K562 (cell line): ENCODE data around the gene CHMP1A. TPM values are rescaled to one million over a fixed set of nuclear protein-coding genes. Genes with fewer than 3 reads are reported as not detected.

Experiments used
- CCNT2 ChIP-seq: IDR thresholded peaks from 2 replicates; pipeline ENCODE4 v1.6.1; 2011; ENCODE audit warnings: borderline replicate concordance, low read depth, mild to moderate bottlenecking, moderate library complexity, mixed read lengths, low read length; ENCODE audit not compliant: insufficient read length; ENCODE audit errors: extremely low read depth
- CSDE1 ChIP-seq, 2 experiments: fragments of 450-650 bp; IDR thresholded peaks; 2 replicates each; pipeline ENCODE4 v1.6.1; 2016; ENCODE audit warnings: mild to moderate bottlenecking in 1 of 2
- GTF2F1 ChIP-seq: IDR thresholded peaks from 2 replicates; pipeline ENCODE4 v1.6.1; 2011; ENCODE audit warnings: low read depth, low read length, improper control_type of control experiment
- HMGN3 ChIP-seq: IDR thresholded peaks from 2 replicates; pipeline ENCODE4 v1.6.1; 2011; ENCODE audit warnings: borderline replicate concordance, low read depth, mild to moderate bottlenecking, mixed read lengths, low read length; ENCODE audit not compliant: insufficient read length; ENCODE audit errors: extremely low read depth
- HNRNPUL1 ChIP-seq: fragments of 200-400 bp; formaldehyde crosslinking; IDR thresholded peaks from 2 replicates; pipeline ENCODE4 v1.6.1; 2017; ENCODE audit warnings: low read length
- NFXL1 ChIP-seq: fragments of 450-650 bp; formaldehyde crosslinking; IDR thresholded peaks from 2 replicates; pipeline ENCODE4 v1.4.0; 2021; ENCODE audit warnings: mild to moderate bottlenecking
- PTRF ChIP-seq: fragments of 450-650 bp; IDR thresholded peaks from 2 replicates; pipeline ENCODE4 v1.6.1; 2016; ENCODE audit warnings: mild to moderate bottlenecking, missing genetic modification characterization, missing compliant biosample characterization
- TAF9B ChIP-seq: fragments of 450-650 bp; IDR thresholded peaks from 2 replicates; pipeline ENCODE4 v1.6.1; 2018; ENCODE audit warnings: mild to moderate bottlenecking; ENCODE audit not compliant: partially characterized antibody
- ZFPM2 ChIP-seq: fragments of 250-450 bp; sonication (Bioruptor Pico); IDR thresholded peaks from 2 replicates; pipeline ENCODE4 v1.5.1; 2022; ENCODE audit warnings: mild to moderate bottlenecking
- polyA plus RNA-seq, 8 experiments: library from polyadenylated mRNA; depleted of rRNA in 4 of 8; stranded (reverse) in 5 of 8; unstranded in 3 of 8; fragments of >200 nt; fragmentation: Nextera tagmentation in 2 of 8; fragmentation: Illumina TruSeq in 1 of 8; extraction: Ambion mirVana in 2 of 8; extraction: Trizol in 1 of 8; gene quantifications; 2 replicates each; pipeline versions ENCODE4 v1.2.1 to v1.2.3, GENCODE V29; 2011 to 2014; ENCODE audit warnings: inconsistent platforms in 1 of 8, missing spikeins in 1 of 8
- total RNA-seq, 7 experiments: library from RNA; depleted of rRNA in 6 of 7; stranded (reverse); fragments of >200 nt in 6 of 7; fragmentation: Illumina TruSeq in 2 of 7; extraction: Trizol in 2 of 7; gene quantifications; 2 replicates each; pipeline versions ENCODE4 v1.2.1 to v1.2.3, GENCODE V29; 2011 to 2021; ENCODE audit warnings: low replicate concordance in 1 of 7
- TF ChIP-seq, protein P1 (sequence below), 2 experiments: fragments of 450-650 bp; IDR thresholded peaks; 2 replicates each; pipeline ENCODE4 v1.6.1; 2016
- TF ChIP-seq, protein P2 (sequence below), 2 experiments: fragments of 450-650 bp in 1 of 2; sonication (generic) in 1 of 2; formaldehyde crosslinking; conservative IDR thresholded peaks; 2 replicates each; pipeline versions ENCODE4 v1.4.0 to v1.8.1; 2020 to 2022; ENCODE audit warnings: mild to moderate bottlenecking in 1 of 2, missing genetic modification reagents in 1 of 2
- TF ChIP-seq, protein P3 (sequence below): sonication (generic); formaldehyde crosslinking; IDR thresholded peaks from 2 replicates; pipeline ENCODE4 v1.8.0; 2022; ENCODE audit warnings: mild to moderate bottlenecking, missing genetic modification reagents
- TF ChIP-seq, protein P4 (sequence below): fragments of 450-650 bp; formaldehyde crosslinking; IDR thresholded peaks from 2 replicates; pipeline ENCODE4 v1.4.0; 2020; ENCODE audit warnings: mild to moderate bottlenecking, mixed read lengths

CHMP1A gene
- total and polyA plus RNA-seq, 9 of the 15 experiments (the other 6 are each of a cell fraction or from before 2014, with no cell fraction given): 0.83 to 79.9 (median 45.2) TPM

DNA sequence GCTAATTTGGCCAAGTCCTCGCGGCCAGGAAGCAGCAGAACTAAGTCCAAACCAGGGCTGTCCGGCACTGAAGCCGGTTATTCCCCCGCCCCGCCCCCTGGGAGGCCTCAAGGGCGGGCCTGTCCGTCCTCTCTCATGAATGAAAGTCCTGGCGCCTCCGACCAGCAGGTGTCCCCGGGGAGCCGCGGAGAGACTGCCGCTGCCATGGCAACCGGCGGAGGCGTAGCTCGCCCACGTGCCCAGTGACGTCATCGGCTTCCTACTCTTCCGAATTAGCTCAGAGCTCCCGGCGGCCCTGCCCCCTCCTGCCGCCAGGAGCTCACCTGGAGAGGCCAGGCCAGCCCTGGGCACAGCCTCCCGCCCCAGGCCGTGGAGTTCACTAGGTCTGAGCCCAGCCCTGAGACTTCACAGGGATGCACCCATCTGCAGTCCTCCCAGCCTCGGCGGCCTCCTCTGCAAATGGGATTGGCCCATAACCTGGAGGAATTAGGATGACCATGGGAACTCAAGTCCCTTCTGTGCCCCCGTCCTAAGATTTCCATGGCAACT, 42.7 kb upstream of the CHMP1A start (continued):
- TF ChIP-seq HNRNPUL1: no peak
- TF ChIP-seq, protein P1, sequence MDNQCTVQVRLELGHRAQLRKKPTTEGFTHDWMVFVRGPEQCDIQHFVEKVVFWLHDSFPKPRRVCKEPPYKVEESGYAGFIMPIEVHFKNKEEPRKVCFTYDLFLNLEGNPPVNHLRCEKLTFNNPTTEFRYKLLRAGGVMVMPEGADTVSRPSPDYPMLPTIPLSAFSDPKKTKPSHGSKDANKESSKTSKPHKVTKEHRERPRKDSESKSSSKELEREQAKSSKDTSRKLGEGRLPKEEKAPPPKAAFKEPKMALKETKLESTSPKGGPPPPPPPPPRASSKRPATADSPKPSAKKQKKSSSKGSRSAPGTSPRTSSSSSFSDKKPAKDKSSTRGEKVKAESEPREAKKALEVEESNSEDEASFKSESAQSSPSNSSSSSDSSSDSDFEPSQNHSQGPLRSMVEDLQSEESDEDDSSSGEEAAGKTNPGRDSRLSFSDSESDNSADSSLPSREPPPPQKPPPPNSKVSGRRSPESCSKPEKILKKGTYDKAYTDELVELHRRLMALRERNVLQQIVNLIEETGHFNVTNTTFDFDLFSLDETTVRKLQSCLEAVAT (IDR thresholded peaks at IDR 0.05): no peak
- TF ChIP-seq, protein P2, sequence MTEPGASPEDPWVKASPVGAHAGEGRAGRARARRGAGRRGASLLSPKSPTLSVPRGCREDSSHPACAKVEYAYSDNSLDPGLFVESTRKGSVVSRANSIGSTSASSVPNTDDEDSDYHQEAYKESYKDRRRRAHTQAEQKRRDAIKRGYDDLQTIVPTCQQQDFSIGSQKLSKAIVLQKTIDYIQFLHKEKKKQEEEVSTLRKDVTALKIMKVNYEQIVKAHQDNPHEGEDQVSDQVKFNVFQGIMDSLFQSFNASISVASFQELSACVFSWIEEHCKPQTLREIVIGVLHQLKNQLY (CRISPR knock-in tag; conservative IDR thresholded peaks at IDR 0.05): no peak; a peak in 1 of 4 replicates
- no peak for TF ChIP-seq ZFPM2
- TF ChIP-seq CSDE1 (IDR thresholded peaks at IDR 0.05): no peak; a peak in 1 of 4 replicates
- peak; percentile 74 for TF ChIP-seq HMGN3
- no peak for TF ChIP-seq TAF9B
- TF ChIP-seq NFXL1 (CRISPR knock-in tag): no peak
- TF ChIP-seq, protein P3, sequence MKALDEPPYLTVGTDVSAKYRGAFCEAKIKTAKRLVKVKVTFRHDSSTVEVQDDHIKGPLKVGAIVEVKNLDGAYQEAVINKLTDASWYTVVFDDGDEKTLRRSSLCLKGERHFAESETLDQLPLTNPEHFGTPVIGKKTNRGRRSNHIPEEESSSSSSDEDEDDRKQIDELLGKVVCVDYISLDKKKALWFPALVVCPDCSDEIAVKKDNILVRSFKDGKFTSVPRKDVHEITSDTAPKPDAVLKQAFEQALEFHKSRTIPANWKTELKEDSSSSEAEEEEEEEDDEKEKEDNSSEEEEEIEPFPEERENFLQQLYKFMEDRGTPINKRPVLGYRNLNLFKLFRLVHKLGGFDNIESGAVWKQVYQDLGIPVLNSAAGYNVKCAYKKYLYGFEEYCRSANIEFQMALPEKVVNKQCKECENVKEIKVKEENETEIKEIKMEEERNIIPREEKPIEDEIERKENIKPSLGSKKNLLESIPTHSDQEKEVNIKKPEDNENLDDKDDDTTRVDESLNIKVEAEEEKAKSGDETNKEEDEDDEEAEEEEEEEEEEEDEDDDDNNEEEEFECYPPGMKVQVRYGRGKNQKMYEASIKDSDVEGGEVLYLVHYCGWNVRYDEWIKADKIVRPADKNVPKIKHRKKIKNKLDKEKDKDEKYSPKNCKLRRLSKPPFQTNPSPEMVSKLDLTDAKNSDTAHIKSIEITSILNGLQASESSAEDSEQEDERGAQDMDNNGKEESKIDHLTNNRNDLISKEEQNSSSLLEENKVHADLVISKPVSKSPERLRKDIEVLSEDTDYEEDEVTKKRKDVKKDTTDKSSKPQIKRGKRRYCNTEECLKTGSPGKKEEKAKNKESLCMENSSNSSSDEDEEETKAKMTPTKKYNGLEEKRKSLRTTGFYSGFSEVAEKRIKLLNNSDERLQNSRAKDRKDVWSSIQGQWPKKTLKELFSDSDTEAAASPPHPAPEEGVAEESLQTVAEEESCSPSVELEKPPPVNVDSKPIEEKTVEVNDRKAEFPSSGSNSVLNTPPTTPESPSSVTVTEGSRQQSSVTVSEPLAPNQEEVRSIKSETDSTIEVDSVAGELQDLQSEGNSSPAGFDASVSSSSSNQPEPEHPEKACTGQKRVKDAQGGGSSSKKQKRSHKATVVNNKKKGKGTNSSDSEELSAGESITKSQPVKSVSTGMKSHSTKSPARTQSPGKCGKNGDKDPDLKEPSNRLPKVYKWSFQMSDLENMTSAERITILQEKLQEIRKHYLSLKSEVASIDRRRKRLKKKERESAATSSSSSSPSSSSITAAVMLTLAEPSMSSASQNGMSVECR (CRISPR knock-in tag): peak; percentile 90
- TF ChIP-seq PTRF: no peak
- TF ChIP-seq GTF2F1: no peak
- TF ChIP-seq, protein P4, sequence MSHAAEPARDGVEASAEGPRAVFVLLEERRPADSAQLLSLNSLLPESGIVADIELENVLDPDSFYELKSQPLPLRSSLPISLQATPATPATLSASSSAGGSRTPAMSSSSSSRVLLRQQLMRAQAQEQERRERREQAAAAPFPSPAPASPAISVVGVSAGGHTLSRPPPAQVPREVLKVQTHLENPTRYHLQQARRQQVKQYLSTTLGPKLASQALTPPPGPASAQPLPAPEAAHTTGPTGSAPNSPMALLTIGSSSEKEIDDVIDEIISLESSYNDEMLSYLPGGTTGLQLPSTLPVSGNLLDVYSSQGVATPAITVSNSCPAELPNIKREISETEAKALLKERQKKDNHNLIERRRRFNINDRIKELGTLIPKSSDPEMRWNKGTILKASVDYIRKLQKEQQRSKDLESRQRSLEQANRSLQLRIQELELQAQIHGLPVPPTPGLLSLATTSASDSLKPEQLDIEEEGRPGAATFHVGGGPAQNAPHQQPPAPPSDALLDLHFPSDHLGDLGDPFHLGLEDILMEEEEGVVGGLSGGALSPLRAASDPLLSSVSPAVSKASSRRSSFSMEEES (CRISPR knock-in tag): peak; percentile 25; the same call in 1 of the 2 replicates
- TF ChIP-seq CCNT2: peak; percentile 74
